GM12865 (cell line): ENCODE measurements around the gene ZC3H12A.

Source experiments
- DNase-seq: peaks from one replicate; pipeline ENCODE4 v3.0.0; 2010; ENCODE audit warnings: low read depth
- H3K4me3 ChIP-seq: 2 replicates; pipeline ENCODE4 v1.5.1; 2011; ENCODE audit warnings: mild to moderate bottlenecking, low read depth, low read length, control low read depth
- CTCF ChIP-seq: IDR thresholded peaks from 2 replicates; pipeline ENCODE4 v1.5.1; 2011; ENCODE audit warnings: low read length, control low read depth, low read depth, inconsistent platforms; ENCODE audit not compliant: insufficient read depth; ENCODE audit errors: missing control alignments

The ZC3H12A gene

DNA sequence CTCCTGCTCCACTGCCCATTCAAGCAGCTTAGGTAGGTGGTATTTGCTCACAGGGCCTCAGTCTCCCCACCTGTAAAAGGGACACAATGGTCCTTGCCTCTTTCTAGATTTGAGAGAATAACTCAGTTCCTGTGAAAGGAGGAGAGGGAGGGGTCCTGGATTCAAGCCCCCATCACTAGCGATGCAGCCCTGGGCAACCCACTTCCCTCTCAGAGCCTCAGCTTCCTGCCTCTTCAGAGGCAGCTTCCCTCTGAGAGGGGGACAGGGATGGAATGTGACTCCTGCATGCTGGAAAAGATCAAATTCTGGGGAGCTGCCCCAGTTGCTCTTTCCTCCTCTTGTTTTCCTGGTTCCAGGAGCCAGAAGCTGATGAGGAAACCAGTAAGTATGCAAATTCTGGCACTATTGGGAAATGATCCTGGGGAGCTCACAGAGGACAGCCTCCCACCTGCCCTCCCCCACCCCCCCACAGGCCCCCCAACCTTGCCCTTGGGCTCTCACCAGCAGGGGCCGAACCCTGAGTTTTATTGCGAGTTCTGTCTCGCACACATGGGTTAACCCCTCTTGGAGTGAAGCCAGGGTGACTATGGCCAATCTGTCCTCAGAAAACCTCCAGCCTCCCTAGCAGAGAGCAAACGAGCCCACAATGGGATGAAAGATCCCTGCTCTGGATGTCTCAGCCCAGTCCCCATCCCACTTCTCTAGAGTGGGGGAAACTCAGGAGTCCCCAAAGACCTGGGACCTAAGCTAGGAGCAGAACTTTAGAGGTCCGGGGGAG is 11.7 kb downstream of the ZC3H12A start:
- H3K4me3 ChIP-seq = no peak overlapping the region
- no peak for DNase-seq
- no peak for TF ChIP-seq CTCF

DNA sequence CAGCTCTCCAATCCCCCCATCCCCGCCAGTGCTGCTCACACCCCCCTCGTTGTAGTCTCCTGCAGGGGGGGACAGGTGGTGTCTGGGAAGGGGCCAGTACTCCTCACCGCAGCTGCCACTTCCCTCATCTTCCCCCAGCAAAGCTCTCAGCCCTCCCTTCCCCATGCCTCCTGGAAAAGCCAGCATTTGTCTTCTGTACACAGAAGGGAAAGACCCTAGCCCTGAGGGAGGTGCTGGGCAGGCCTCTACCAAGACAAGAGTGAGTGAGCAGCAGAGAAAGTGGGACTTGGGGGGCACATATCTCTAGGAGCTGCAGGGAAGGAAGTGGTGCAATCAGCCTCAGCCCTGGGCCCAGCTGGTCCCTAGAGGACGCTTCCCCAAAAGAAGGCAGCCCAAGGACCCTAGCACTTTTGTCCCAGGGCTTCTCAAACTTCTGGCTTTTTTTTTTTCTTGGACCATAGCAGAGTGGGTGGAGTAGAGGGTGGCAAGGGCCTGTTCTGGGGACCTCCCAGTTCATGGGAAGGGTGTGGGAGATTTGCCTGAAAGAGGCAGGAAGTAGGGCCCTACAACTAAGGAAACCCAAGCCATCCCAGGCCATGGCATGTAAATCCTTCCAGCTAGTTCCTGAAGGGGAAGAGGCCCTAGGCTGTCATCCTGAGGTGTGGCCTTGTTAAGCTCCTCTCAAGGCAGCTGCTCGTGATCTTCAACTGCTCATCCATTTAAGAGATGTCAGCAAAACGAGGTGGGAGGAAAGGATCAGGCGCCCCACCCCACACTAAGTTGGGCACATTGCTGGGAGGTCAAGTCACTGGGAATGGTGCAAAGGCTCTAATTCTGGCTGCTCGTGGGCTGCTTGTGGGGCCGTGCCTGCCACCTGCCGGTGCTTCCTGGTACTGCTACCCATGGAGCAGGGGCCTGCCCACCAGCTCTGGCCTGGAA is 12.6 kb downstream of the ZC3H12A start:
- no peak overlapping the region for H3K4me3 ChIP-seq
- TF ChIP-seq CTCF = peak; percentile 97
- DNase-seq = peak; percentile 77

DNA sequence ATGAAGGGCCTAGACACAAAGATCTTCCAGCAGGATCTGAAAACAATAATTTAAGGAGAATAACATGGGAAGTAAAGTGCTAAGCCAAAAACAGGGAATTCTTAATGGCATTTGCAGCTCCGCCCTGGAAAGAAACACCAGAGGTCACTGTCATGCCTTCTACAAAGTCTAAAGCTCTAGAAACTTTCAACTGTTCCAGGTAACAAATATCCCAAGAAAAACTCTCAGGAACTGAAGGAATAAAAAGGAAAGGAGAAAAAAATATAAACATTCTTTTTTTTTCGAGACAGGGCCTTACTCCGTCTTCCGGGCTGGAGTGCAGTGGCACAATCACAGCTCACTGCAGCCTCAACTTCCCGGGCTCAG is 13.2 kb downstream of the ZC3H12A start:
- no peak for DNase-seq
- no peak for TF ChIP-seq CTCF
- no peak overlapping the region for H3K4me3 ChIP-seq

GRCh38 chr1:37493336-37494098 is 19.1 kb downstream of the ZC3H12A start:
- no peak for DNase-seq
- no peak for TF ChIP-seq CTCF
- H3K4me3 ChIP-seq = no peak overlapping the region

GRCh38 chr1:37495875-37496274 is 21.5 kb downstream of the ZC3H12A start:
- no peak for DNase-seq
- no peak for TF ChIP-seq CTCF
- H3K4me3 ChIP-seq = no peak overlapping the region

- no peak overlapping the region for H3K4me3 ChIP-seq
- no peak for DNase-seq
- no peak for TF ChIP-seq CTCF
Observed at GRCh38 chr1:37497832-37498231, 23.5 kb downstream of the ZC3H12A start.
